ENCODE data around the gene NID1. TPM values are rescaled to one million over a fixed set of nuclear protein-coding genes. Genes with fewer than 3 reads are reported as not detected.
A peak's percentile ranks its signal among the peaks of the same experiment; 100 is the strongest.

NID1 gene
- total and polyA plus RNA-seq, 12 donors, result 26.0 to 216 (median 82.5) TPM

GRCh38 chr1:236002572-236002971 is 62.3 kb downstream of the NID1 start:
- TF ChIP-seq CTCF (IDR thresholded peaks at IDR 0.05) (no peak), POLR2A (IDR thresholded peaks at IDR 0.05) (no peak)
- H3K9me3 ChIP-seq (replicated peaks in 1 of 3), result no peaks in the 10 kb centered on the region
- DNase-seq, result no peak
- 81 to 93% (median 91%) methylated on average over 11 of the region's 11 CpGs for WGBS, 4 donors
- peak overlapping the region in 1 of 5 donors; percentile 78 for H3K27ac ChIP-seq
- no peaks in the 10 kb centered on the region for H3K36me3 ChIP-seq (replicated peaks in 1 of 2)
- H3K4me1 ChIP-seq (replicated peaks in 1 of 2), result peaks cover 0 to 7% of the 10 kb centered on the region in 2 donors
- H3K4me3 ChIP-seq, result no peak overlapping the region
- H3K27me3 ChIP-seq, result no peaks in the 10 kb centered on the region
- intact Hi-C loops (cut with DNase I), result no loop called here

- TF ChIP-seq POLR2A (IDR thresholded peaks at IDR 0.05), result no peak
- TF ChIP-seq CTCF (IDR thresholded peaks at IDR 0.05), result no peak
- H3K4me3 ChIP-seq, result no peak overlapping the region
- H3K4me1 ChIP-seq (replicated peaks in 1 of 2), result peaks cover 0 to 7% of the 10 kb centered on the region in 2 donors
- H3K36me3 ChIP-seq (replicated peaks in 1 of 2), result no peaks in the 10 kb centered on the region
- intact Hi-C loops (cut with DNase I), result no loop called here
- 77 to 91% (median 84%) methylated on average over 7 of the region's 7 CpGs for WGBS, 4 donors
- peak overlapping the region in 2 of 5 donors; percentile 41 to 78 for H3K27ac ChIP-seq
- H3K9me3 ChIP-seq (replicated peaks in 1 of 3), result no peaks in the 10 kb centered on the region
- H3K27me3 ChIP-seq, result no peaks in the 10 kb centered on the region
- no peak for DNase-seq
These were observed 62.9 kb downstream of the NID1 start for GRCh38 chr1:236002025-236002390.

GRCh38 chr1:236000781-236001180 is 64.1 kb downstream of the NID1 start:
- no peaks in the 10 kb centered on the region for H3K27me3 ChIP-seq
- peaks cover 0 to 7% of the 10 kb centered on the region in 2 donors for H3K4me1 ChIP-seq (replicated peaks in 1 of 2)
- peaks cover 0 to 3% of the 10 kb centered on the region in 2 donors for H3K36me3 ChIP-seq (replicated peaks in 1 of 2)
- TF ChIP-seq POLR2A (IDR thresholded peaks at IDR 0.05), result no peak
- TF ChIP-seq CTCF (IDR thresholded peaks at IDR 0.05), result no peak
- peak overlapping the region in 1 of 5 donors; percentile 45 for H3K27ac ChIP-seq
- WGBS, 4 donors, result 76 to 89% (median 84%) methylated on average over 6 of the region's 6 CpGs
- DNase-seq, result peak in 1 of 7 donors; percentile 37
- no peaks in the 10 kb centered on the region for H3K9me3 ChIP-seq (replicated peaks in 1 of 3)
- no peak overlapping the region for H3K4me3 ChIP-seq
- intact Hi-C loops (cut with DNase I), result no loop called here

GRCh38 chr1:235999259-235999925 is 65.5 kb downstream of the NID1 start:
- no peaks in the 10 kb centered on the region for H3K9me3 ChIP-seq (replicated peaks in 1 of 3)
- H3K27me3 ChIP-seq, result no peaks in the 10 kb centered on the region
- H3K27ac ChIP-seq, result peak overlapping the region in 1 of 5 donors; percentile 20
- H3K4me3 ChIP-seq, result no peak overlapping the region
- peaks cover 0 to 9% of the 10 kb centered on the region in 2 donors for H3K36me3 ChIP-seq (replicated peaks in 1 of 2)
- H3K4me1 ChIP-seq (replicated peaks in 1 of 2), result peaks cover 0 to 7% of the 10 kb centered on the region in 2 donors
- 61 to 75% (median 68%) methylated on average over 7 to 8 of the region's 8 CpGs for WGBS, 4 donors
- TF ChIP-seq CTCF (IDR thresholded peaks at IDR 0.05) (no peak), POLR2A (IDR thresholded peaks at IDR 0.05) (no peak)
- DNase-seq, result peak in 1 of 7 donors; percentile 43
- intact Hi-C loops (cut with DNase I), result no loop called here
